ENCODE data around the gene CERS4.
"Not testable (repeated sequence)": the region's sequence is repeated elsewhere in the genome, so short reads cannot be mapped to it uniquely, and the experiment has no call there.

CERS4 gene

GRCh38 chr19:8269724-8270123 lies 60.6 kb downstream of the CERS4 start:
- peaks cover 0 to 7% (median 4%) of the 10 kb centered on the region in 4 experiments for H3K4me1 ChIP-seq (ENCODE audit: control extremely low read depth in 1 of 4, control insufficient read depth in 4 of 4, insufficient read depth in 4 of 4, low read length in 3 of 4)
- no peaks in the 10 kb centered on the region for H3K36me3 ChIP-seq (ENCODE audit: control insufficient read depth in 4 of 4, insufficient read depth in 4 of 4, low read length in 3 of 4)
- CTCF ChIA-PET = interaction anchor here (0.8 to 1.4 kb wide), 2 partner anchors 16 to 33 kb away, joined by 3 to 4 read pairs; no protein-coding TSS in a partner anchor
- peaks cover 0 to 2% (median 0%) of the 10 kb centered on the region in 5 experiments for H3K27me3 ChIP-seq (replicated peaks in 2 of 5; ENCODE audit: control insufficient read depth in 4 of 5, insufficient read depth in 5 of 5, low read length in 4 of 5)
- H3K9me3 ChIP-seq (ENCODE audit: control extremely low read depth in 1 of 5, control insufficient read depth in 4 of 5, insufficient read depth in 2 of 5, low read depth in 1 of 5, low read length in 4 of 5) = no peaks in the 10 kb centered on the region
- WGBS (ENCODE audit: insufficient coverage) = 78% methylated on average over 2 of the region's 3 CpGs
- POLR2A ChIA-PET = no interaction called here
- DNase-seq = no peak
- no peak overlapping the region for H3K27ac ChIP-seq (ENCODE audit: insufficient read depth in 1 of 2, low read depth in 1 of 2, low read length in 2 of 2, poor library complexity in 1 of 2, severe bottlenecking in 2 of 2)
- no peak overlapping the region for H3K4me3 ChIP-seq (ENCODE audit: control insufficient read depth in 1 of 7, extremely low read depth in 1 of 7, insufficient read depth in 4 of 7, low read depth in 2 of 7, low read length in 6 of 7)

- H3K9me3 ChIP-seq (ENCODE audit: control extremely low read depth in 1 of 5, control insufficient read depth in 4 of 5, insufficient read depth in 2 of 5, low read depth in 1 of 5, low read length in 4 of 5); H3K27me3 ChIP-seq (replicated peaks in 2 of 5; ENCODE audit: control insufficient read depth in 4 of 5, insufficient read depth in 5 of 5, low read length in 4 of 5); DNase-seq; H3K4me1 ChIP-seq (ENCODE audit: control extremely low read depth in 1 of 4, control insufficient read depth in 4 of 4, insufficient read depth in 4 of 4, low read length in 3 of 4); CTCF ChIA-PET; POLR2A ChIA-PET; H3K36me3 ChIP-seq (ENCODE audit: control insufficient read depth in 4 of 4, insufficient read depth in 4 of 4, low read length in 3 of 4); H3K4me3 ChIP-seq (ENCODE audit: control insufficient read depth in 1 of 7, extremely low read depth in 1 of 7, insufficient read depth in 4 of 7, low read depth in 2 of 7, low read length in 6 of 7); H3K27ac ChIP-seq (ENCODE audit: insufficient read depth in 1 of 2, low read depth in 1 of 2, low read length in 2 of 2, poor library complexity in 1 of 2, severe bottlenecking in 2 of 2): not testable (repeated sequence)
- WGBS (ENCODE audit: insufficient coverage) = no CpG with 5 or more reads among the region's 9 CpGs
Observed at GRCh38 chr19:8276508-8276907, 67.3 kb downstream of the CERS4 start.

GRCh38 chr19:8291337-8291736 lies 82.2 kb downstream of the CERS4 start:
- no CpG with 5 or more reads among the region's 9 CpGs for WGBS (ENCODE audit: insufficient coverage)
- H3K4me1 ChIP-seq (ENCODE audit: control extremely low read depth in 1 of 4, control insufficient read depth in 4 of 4, insufficient read depth in 4 of 4, low read length in 3 of 4); H3K9me3 ChIP-seq (ENCODE audit: control extremely low read depth in 1 of 5, control insufficient read depth in 4 of 5, insufficient read depth in 2 of 5, low read depth in 1 of 5, low read length in 4 of 5); H3K36me3 ChIP-seq (ENCODE audit: control insufficient read depth in 4 of 4, insufficient read depth in 4 of 4, low read length in 3 of 4); H3K27me3 ChIP-seq (replicated peaks in 2 of 5; ENCODE audit: control insufficient read depth in 4 of 5, insufficient read depth in 5 of 5, low read length in 4 of 5); DNase-seq; H3K4me3 ChIP-seq (ENCODE audit: control insufficient read depth in 1 of 7, extremely low read depth in 1 of 7, insufficient read depth in 4 of 7, low read depth in 2 of 7, low read length in 6 of 7); H3K27ac ChIP-seq (ENCODE audit: insufficient read depth in 1 of 2, low read depth in 1 of 2, low read length in 2 of 2, poor library complexity in 1 of 2, severe bottlenecking in 2 of 2); CTCF ChIA-PET; POLR2A ChIA-PET: not testable (repeated sequence)

GRCh38 chr19:8302357-8302691 lies 93.2 kb downstream of the CERS4 start:
- ChIA-PET POLR2A (no interaction called here), CTCF (interaction anchor here (0.5 to 1.0 kb wide), 3 partner anchors 33 to 1523 kb away, joined by 3 read pairs; no protein-coding TSS in a partner anchor)
- peaks cover 0 to 3% (median 2%) of the 10 kb centered on the region in 4 experiments for H3K4me1 ChIP-seq (ENCODE audit: control extremely low read depth in 1 of 4, control insufficient read depth in 4 of 4, insufficient read depth in 4 of 4, low read length in 3 of 4)
- no peak for DNase-seq
- H3K27me3 ChIP-seq (replicated peaks in 2 of 5; ENCODE audit: control insufficient read depth in 4 of 5, insufficient read depth in 5 of 5, low read length in 4 of 5) = peaks cover 0 to 4% (median 0%) of the 10 kb centered on the region in 5 experiments
- H3K36me3 ChIP-seq (ENCODE audit: control insufficient read depth in 4 of 4, insufficient read depth in 4 of 4, low read length in 3 of 4) = peaks cover 0 to 9% (median under 1%) of the 10 kb centered on the region in 4 experiments
- 94% methylated on average over 9 of the region's 11 CpGs for WGBS (ENCODE audit: insufficient coverage)
- H3K9me3 ChIP-seq (ENCODE audit: control extremely low read depth in 1 of 5, control insufficient read depth in 4 of 5, insufficient read depth in 2 of 5, low read depth in 1 of 5, low read length in 4 of 5) = no peaks in the 10 kb centered on the region
- no peak overlapping the region for H3K4me3 ChIP-seq (ENCODE audit: control insufficient read depth in 1 of 7, extremely low read depth in 1 of 7, insufficient read depth in 4 of 7, low read depth in 2 of 7, low read length in 6 of 7)
- no peak overlapping the region for H3K27ac ChIP-seq (ENCODE audit: insufficient read depth in 1 of 2, low read depth in 1 of 2, low read length in 2 of 2, poor library complexity in 1 of 2, severe bottlenecking in 2 of 2)

GRCh38 chr19:8302734-8303133 lies 93.6 kb downstream of the CERS4 start:
- DNase-seq = no peak
- ChIA-PET POLR2A (no interaction called here), CTCF (interaction anchor here (0.5 to 1.0 kb wide), 3 partner anchors 33 to 1522 kb away, joined by 3 read pairs; no protein-coding TSS in a partner anchor)
- Histone ChIP-seq H3K27ac (ENCODE audit: insufficient read depth in 1 of 2, low read depth in 1 of 2, low read length in 2 of 2, poor library complexity in 1 of 2, severe bottlenecking in 2 of 2) (no peak overlapping the region), H3K9me3 (ENCODE audit: control extremely low read depth in 1 of 5, control insufficient read depth in 4 of 5, insufficient read depth in 2 of 5, low read depth in 1 of 5, low read length in 4 of 5) (no peaks in the 10 kb centered on the region), H3K4me1 (ENCODE audit: control extremely low read depth in 1 of 4, control insufficient read depth in 4 of 4, insufficient read depth in 4 of 4, low read length in 3 of 4) (peaks cover 0 to 7% (median 6%) of the 10 kb centered on the region in 4 experiments), H3K36me3 (ENCODE audit: control insufficient read depth in 4 of 4, insufficient read depth in 4 of 4, low read length in 3 of 4) (peaks cover 0 to 9% (median under 1%) of the 10 kb centered on the region in 4 experiments), H3K4me3 (ENCODE audit: control insufficient read depth in 1 of 7, extremely low read depth in 1 of 7, insufficient read depth in 4 of 7, low read depth in 2 of 7, low read length in 6 of 7) (no peak overlapping the region), H3K27me3 (replicated peaks in 2 of 5; ENCODE audit: control insufficient read depth in 4 of 5, insufficient read depth in 5 of 5, low read length in 4 of 5) (peaks cover 0 to 8% (median 0%) of the 10 kb centered on the region in 5 experiments)
- 97% methylated on average over 6 of the region's 7 CpGs for WGBS (ENCODE audit: insufficient coverage)

GRCh38 chr19:8304841-8305621 lies 95.9 kb downstream of the CERS4 start:
- H3K27me3 ChIP-seq (replicated peaks in 2 of 5; ENCODE audit: control insufficient read depth in 4 of 5, insufficient read depth in 5 of 5, low read length in 4 of 5) = peaks cover 0 to 9% (median 0%) of the 10 kb centered on the region in 5 experiments
- WGBS (ENCODE audit: insufficient coverage) = 93% methylated on average over 32 of the region's 33 CpGs
- DNase-seq = no peak
- H3K4me3 ChIP-seq (ENCODE audit: control insufficient read depth in 1 of 7, extremely low read depth in 1 of 7, insufficient read depth in 4 of 7, low read depth in 2 of 7, low read length in 6 of 7) = no peak overlapping the region
- H3K36me3 ChIP-seq (ENCODE audit: control insufficient read depth in 4 of 4, insufficient read depth in 4 of 4, low read length in 3 of 4) = peaks cover 0 to 17% (median 6%) of the 10 kb centered on the region in 4 experiments
- no peak overlapping the region for H3K27ac ChIP-seq (ENCODE audit: insufficient read depth in 1 of 2, low read depth in 1 of 2, low read length in 2 of 2, poor library complexity in 1 of 2, severe bottlenecking in 2 of 2)
- ChIA-PET CTCF (interaction anchor here (2.0 kb wide), 1 partner anchor 19 kb away, joined by 5 read pairs; no protein-coding TSS in a partner anchor), POLR2A (no interaction called here)
- no peaks in the 10 kb centered on the region for H3K9me3 ChIP-seq (ENCODE audit: control extremely low read depth in 1 of 5, control insufficient read depth in 4 of 5, insufficient read depth in 2 of 5, low read depth in 1 of 5, low read length in 4 of 5)
- peaks cover 5 to 19% (median 18%) of the 10 kb centered on the region in 4 experiments for H3K4me1 ChIP-seq (ENCODE audit: control extremely low read depth in 1 of 4, control insufficient read depth in 4 of 4, insufficient read depth in 4 of 4, low read length in 3 of 4)

GRCh38 chr19:8305798-8306197 lies 96.6 kb downstream of the CERS4 start:
- H3K4me1 ChIP-seq (ENCODE audit: control extremely low read depth in 1 of 4, control insufficient read depth in 4 of 4, insufficient read depth in 4 of 4, low read length in 3 of 4) = peaks cover 5 to 19% (median 18%) of the 10 kb centered on the region in 4 experiments
- POLR2A ChIA-PET = no interaction called here
- no peaks in the 10 kb centered on the region for H3K9me3 ChIP-seq (ENCODE audit: control extremely low read depth in 1 of 5, control insufficient read depth in 4 of 5, insufficient read depth in 2 of 5, low read depth in 1 of 5, low read length in 4 of 5)
- DNase-seq = no peak
- H3K4me3 ChIP-seq (ENCODE audit: control insufficient read depth in 1 of 7, extremely low read depth in 1 of 7, insufficient read depth in 4 of 7, low read depth in 2 of 7, low read length in 6 of 7) = no peak overlapping the region
- peaks cover 0 to 21% (median 9%) of the 10 kb centered on the region in 4 experiments for H3K36me3 ChIP-seq (ENCODE audit: control insufficient read depth in 4 of 4, insufficient read depth in 4 of 4, low read length in 3 of 4)
- no peak overlapping the region for H3K27ac ChIP-seq (ENCODE audit: insufficient read depth in 1 of 2, low read depth in 1 of 2, low read length in 2 of 2, poor library complexity in 1 of 2, severe bottlenecking in 2 of 2)
- CTCF ChIA-PET = interaction anchor here (2.0 kb wide), 1 partner anchor 18 kb away, joined by 5 read pairs; no protein-coding TSS in a partner anchor
- WGBS (ENCODE audit: insufficient coverage) = 74% methylated on average over 3 of the region's 4 CpGs
- H3K27me3 ChIP-seq (replicated peaks in 2 of 5; ENCODE audit: control insufficient read depth in 4 of 5, insufficient read depth in 5 of 5, low read length in 4 of 5) = peaks cover 0 to 9% (median 0%) of the 10 kb centered on the region in 5 experiments
